HepG2 (cell line): ENCODE measurements around the gene ANKRD53. TPM values are rescaled to one million over a fixed set of nuclear protein-coding genes. Genes with fewer than 3 reads are reported as not detected.

Experiments used
- CBX5 ChIP-seq: sonication (generic); formaldehyde crosslinking; IDR thresholded peaks from 2 replicates; pipeline ENCODE4 v1.4.0; 2020; ENCODE audit warnings: missing genetic modification reagents, borderline replicate concordance
- CEBPG ChIP-seq: IDR thresholded peaks from 2 replicates; pipeline ENCODE4 v1.6.1; 2016
- FOSL1 ChIP-seq: sonication (generic); formaldehyde crosslinking; IDR thresholded peaks from 2 replicates; pipeline ENCODE4 v1.9.0; 2021; ENCODE audit warnings: missing genetic modification reagents, borderline replicate concordance
- GRHL1 ChIP-seq: sonication (generic); formaldehyde crosslinking; conservative IDR thresholded peaks from 2 replicates; pipeline ENCODE4 v1.8.0; 2022; ENCODE audit warnings: missing genetic modification reagents
- KDM5B ChIP-seq: sonication (generic); formaldehyde crosslinking; IDR thresholded peaks from 2 replicates; pipeline ENCODE4 v1.4.0; 2020; ENCODE audit warnings: missing genetic modification reagents, mild to moderate bottlenecking, borderline replicate concordance
- NRL ChIP-seq: sonication (generic); formaldehyde crosslinking; IDR thresholded peaks from 2 replicates; pipeline ENCODE4 v1.5.0; 2020; ENCODE audit warnings: missing genetic modification reagents, mild to moderate bottlenecking, moderate library complexity, borderline replicate concordance
- PHF20 ChIP-seq: sonication (generic); formaldehyde crosslinking; IDR thresholded peaks from 2 replicates; pipeline ENCODE4 v1.5.0; 2020; ENCODE audit warnings: mild to moderate bottlenecking, missing genetic modification reagents
- SOX6 ChIP-seq, 2 experiments: fragments of 450-650 bp in 1 of 2; sonication (generic) in 1 of 2; formaldehyde crosslinking in 1 of 2; IDR thresholded peaks; 2 replicates each; pipeline versions ENCODE4 v1.4.0 to v1.6.1; 2017 to 2020; ENCODE audit warnings: antibody characterized with exemption in 1 of 2, mild to moderate bottlenecking in 1 of 2, missing genetic modification reagents in 1 of 2
- THAP9 ChIP-seq: sonication (generic); formaldehyde crosslinking; IDR thresholded peaks from 2 replicates; pipeline ENCODE4; 2020; ENCODE audit warnings: missing genetic modification reagents, mild to moderate bottlenecking, borderline replicate concordance
- THYN1 ChIP-seq: sonication (generic); formaldehyde crosslinking; IDR thresholded peaks from 2 replicates; pipeline ENCODE4 v1.8.1; 2023; ENCODE audit warnings: low read depth, mild to moderate bottlenecking, moderate library complexity, missing genetic modification reagents, borderline replicate concordance
- ZNF224 ChIP-seq: sonication (generic); formaldehyde crosslinking; IDR thresholded peaks from 2 replicates; pipeline ENCODE4 v1.5.0; 2020; ENCODE audit warnings: mild to moderate bottlenecking, missing genetic modification reagents
- ZNF557 ChIP-seq: sonication (generic); formaldehyde crosslinking; IDR thresholded peaks from 2 replicates; pipeline ENCODE4 v1.4.0; 2020; ENCODE audit warnings: missing genetic modification reagents
- ZNF605 ChIP-seq: sonication (generic); formaldehyde crosslinking; IDR thresholded peaks from 2 replicates; pipeline ENCODE4 v1.8.0; 2022; ENCODE audit warnings: mild to moderate bottlenecking, missing genetic modification reagents
- ZNF644 ChIP-seq: IDR thresholded peaks from 2 replicates; pipeline ENCODE4 v1.6.1; 2016; ENCODE audit warnings: low read depth
- polyA plus RNA-seq, 8 experiments: library from polyadenylated mRNA; depleted of rRNA in 3 of 8; stranded (reverse) in 7 of 8; unstranded in 1 of 8; fragments of >200 nt; fragmentation: Illumina TruSeq in 4 of 8; extraction: Trizol in 4 of 8; gene quantifications; 2 replicates each; pipeline versions ENCODE4 v1.2.1 to v1.2.3, GENCODE V29; 2011 to 2016; ENCODE audit warnings: low read depth in 4 of 8, missing spikeins in 1 of 8, mixed read lengths in 1 of 8; ENCODE audit not compliant: insufficient read depth in 1 of 8
- total RNA-seq, 5 experiments: library from RNA; depleted of rRNA; stranded (reverse); fragments of >200 nt; fragmentation: Illumina TruSeq; extraction: Trizol; gene quantifications; 2 replicates each; pipeline ENCODE4 v1.2.3, GENCODE V29; 2016; ENCODE audit warnings: low read depth in 1 of 5
- TF ChIP-seq, protein P1 (sequence below): sonication (generic); formaldehyde crosslinking; IDR thresholded peaks from one replicate; pipeline ENCODE4 v1.5.1; 2020; ENCODE audit warnings: mild to moderate bottlenecking, missing genetic modification reagents; ENCODE audit errors: not compliant biosample characterization

The ANKRD53 gene
- total and polyA plus RNA-seq, 2 of the 13 experiments (the other 11 are each of a cell fraction or from before 2014, with no cell fraction given), result 0.15 TPM; not detected in 1

DNA sequence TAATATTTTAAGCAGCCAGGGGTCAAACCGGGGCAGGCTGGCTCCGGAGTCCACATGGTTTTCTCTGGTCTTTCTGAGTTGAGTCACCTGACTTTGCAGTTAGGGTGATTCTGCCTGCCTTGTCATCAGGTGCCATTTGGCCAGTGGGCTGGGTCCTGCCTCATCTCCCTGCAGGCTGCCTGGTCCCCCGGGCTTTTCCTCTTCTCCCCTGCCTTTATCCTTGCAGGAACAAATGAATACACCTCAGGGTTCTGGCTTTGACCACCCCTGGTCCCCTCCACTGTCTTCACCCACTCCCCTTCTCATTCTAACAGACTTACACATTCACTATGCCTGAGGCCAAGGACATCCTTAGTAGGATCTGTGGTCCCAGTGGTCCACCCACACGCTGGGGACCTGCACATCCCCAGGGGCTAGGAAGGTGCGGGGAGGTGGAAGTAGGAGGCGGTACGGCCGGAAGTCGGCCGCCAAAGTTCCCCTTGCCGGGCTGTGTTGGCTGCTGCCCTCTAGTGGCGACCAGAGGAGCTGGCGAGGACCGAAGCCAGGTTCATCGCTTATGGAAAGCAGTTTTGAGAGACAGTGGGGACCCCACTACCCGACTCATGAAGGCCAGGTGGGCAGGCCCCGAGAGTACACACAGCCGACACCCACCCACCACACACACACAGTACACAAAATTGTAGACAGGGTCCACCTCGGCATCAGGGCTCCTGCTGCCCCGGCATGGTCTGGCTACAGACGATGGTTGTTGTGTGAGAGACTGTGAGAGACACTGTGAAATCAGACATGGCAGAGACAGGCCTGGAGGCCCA lies 22.6 kb downstream of the ANKRD53 start (continued):
- TF ChIP-seq NRL (peak; percentile 51; the same call in 1 of the 2 replicates), THYN1 (peak; percentile 22; the same call in 1 of the 2 replicates), CEBPG (CRISPR knock-in tag) (peak; percentile 5; the same call in 1 of the 2 replicates), FOSL1 (no peak), ZNF644 (CRISPR knock-in tag) (peak; percentile 76), PHF20 (CRISPR knock-in tag) (peak; percentile 70), GRHL1 (CRISPR knock-in tag) (no peak), THAP9 (peak; percentile 52; the same call in 1 of the 2 replicates), SOX6 (IDR thresholded peaks at IDR 0.05) (no peak), SOX6 (CRISPR knock-in tag; IDR thresholded peaks at IDR 0.05) (peak; percentile 61), KDM5B (CRISPR knock-in tag) (peak; percentile 92), CBX5 (CRISPR knock-in tag) (peak; percentile 31; the same call in 1 of the 2 replicates), ZNF224 (CRISPR knock-in tag) (peak; percentile 77; the same call in 1 of the 2 replicates), ZNF605 (peak; percentile 95), ZNF557 (no peak)
- TF ChIP-seq, protein P1, sequence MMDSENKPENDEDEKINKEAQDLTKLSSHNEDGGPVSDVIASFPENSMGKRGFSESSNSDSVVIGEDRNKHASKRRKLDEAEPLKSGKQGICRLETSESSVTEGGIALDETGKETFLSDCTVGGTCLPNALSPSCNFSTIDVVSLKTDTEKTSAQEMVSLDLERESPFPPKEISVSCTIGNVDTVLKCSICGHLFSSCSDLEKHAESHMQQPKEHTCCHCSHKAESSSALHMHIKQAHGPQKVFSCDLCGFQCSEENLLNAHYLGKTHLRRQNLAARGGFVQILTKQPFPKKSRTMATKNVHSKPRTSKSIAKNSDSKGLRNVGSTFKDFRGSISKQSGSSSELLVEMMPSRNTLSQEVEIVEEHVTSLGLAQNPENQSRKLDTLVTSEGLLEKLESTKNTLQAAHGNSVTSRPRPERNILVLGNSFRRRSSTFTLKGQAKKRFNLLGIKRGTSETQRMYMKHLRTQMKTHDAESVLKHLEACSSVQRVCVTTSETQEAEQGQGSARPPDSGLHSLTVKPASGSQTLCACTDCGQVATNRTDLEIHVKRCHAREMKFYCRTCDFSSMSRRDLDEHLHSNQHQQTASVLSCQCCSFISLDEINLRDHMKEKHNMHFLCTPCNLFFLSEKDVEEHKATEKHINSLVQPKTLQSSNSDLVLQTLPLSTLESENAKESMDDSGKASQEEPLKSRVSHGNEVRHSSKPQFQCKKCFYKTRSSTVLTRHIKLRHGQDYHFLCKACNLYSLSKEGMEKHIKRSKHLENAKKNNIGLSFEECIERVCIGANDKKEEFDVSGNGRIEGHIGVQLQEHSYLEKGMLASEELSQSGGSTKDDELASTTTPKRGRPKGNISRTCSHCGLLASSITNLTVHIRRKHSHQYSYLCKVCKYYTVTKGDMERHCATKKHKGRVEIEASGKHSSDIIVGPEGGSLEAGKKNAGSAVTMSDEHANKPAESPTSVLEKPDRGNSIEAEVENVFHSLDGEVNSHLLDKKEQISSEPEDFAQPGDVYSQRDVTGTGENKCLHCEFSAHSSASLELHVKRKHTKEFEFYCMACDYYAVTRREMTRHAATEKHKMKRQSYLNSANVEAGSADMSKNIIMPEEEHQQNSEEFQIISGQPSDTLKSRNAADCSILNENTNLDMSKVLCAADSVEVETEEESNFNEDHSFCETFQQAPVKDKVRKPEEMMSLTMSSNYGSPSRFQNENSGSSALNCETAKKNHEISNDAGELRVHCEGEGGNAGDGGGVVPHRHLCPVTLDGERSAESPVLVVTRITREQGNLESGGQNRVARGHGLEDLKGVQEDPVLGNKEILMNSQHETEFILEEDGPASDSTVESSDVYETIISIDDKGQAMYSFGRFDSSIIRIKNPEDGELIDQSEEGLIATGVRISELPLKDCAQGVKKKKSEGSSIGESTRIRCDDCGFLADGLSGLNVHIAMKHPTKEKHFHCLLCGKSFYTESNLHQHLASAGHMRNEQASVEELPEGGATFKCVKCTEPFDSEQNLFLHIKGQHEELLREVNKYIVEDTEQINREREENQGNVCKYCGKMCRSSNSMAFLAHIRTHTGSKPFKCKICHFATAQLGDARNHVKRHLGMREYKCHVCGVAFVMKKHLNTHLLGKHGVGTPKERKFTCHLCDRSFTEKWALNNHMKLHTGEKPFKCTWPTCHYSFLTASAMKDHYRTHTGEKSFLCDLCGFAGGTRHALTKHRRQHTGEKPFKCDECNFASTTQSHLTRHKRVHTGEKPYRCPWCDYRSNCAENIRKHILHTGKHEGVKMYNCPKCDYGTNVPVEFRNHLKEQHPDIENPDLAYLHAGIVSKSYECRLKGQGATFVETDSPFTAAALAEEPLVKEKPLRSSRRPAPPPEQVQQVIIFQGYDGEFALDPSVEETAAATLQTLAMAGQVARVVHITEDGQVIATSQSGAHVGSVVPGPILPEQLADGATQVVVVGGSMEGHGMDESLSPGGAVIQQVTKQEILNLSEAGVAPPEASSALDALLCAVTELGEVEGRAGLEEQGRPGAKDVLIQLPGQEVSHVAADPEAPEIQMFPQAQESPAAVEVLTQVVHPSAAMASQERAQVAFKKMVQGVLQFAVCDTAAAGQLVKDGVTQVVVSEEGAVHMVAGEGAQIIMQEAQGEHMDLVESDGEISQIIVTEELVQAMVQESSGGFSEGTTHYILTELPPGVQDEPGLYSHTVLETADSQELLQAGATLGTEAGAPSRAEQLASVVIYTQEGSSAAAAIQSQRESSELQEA (CRISPR knock-in tag), result peak; percentile 81
